ENCODE results near the gene TGM2. TPM values are rescaled to one million over a fixed set of nuclear protein-coding genes. Genes with fewer than 3 reads are reported as not detected.

Gene TGM2
- total RNA-seq, 1 donor from 2014 or later, result 243 TPM

- DNase-seq (ENCODE audit: low spot score), result no peak
Observed at GRCh38 chr20:38144974-38145728, 19.9 kb downstream of the TGM2 start.

- DNase-seq (ENCODE audit: low spot score), result no peak
Observed at GRCh38 chr20:38144598-38144973, 20.5 kb downstream of the TGM2 start.

- DNase-seq (ENCODE audit: low spot score), result peak; percentile 78
Observed at GRCh38 chr20:38143646-38144554, 21.2 kb downstream of the TGM2 start.

- no peak for DNase-seq (ENCODE audit: low spot score)
Observed at GRCh38 chr20:38143238-38143645, 21.8 kb downstream of the TGM2 start.

GRCh38 chr20:38141889-38142494, 23.1 kb downstream of the TGM2 start:
- DNase-seq (ENCODE audit: low spot score), result no peak

- no peak for DNase-seq (ENCODE audit: low spot score)
Observed at GRCh38 chr20:38141204-38141888, 23.7 kb downstream of the TGM2 start.

GRCh38 chr20:38139977-38140753, 24.9 kb downstream of the TGM2 start:
- no peak for DNase-seq (ENCODE audit: low spot score)

GRCh38 chr20:38139156-38139912, 25.7 kb downstream of the TGM2 start:
- no peak for DNase-seq (ENCODE audit: low spot score)

- no peak for DNase-seq (ENCODE audit: low spot score)
Observed at GRCh38 chr20:38138086-38138778, 26.8 kb downstream of the TGM2 start.

GRCh38 chr20:38137441-38138037, 27.5 kb downstream of the TGM2 start:
- no peak for DNase-seq (ENCODE audit: low spot score)

- no peak for DNase-seq (ENCODE audit: low spot score)
Observed at GRCh38 chr20:38136421-38137245, 28.4 kb downstream of the TGM2 start.

GRCh38 chr20:38135651-38136420, 29.2 kb downstream of the TGM2 start:
- DNase-seq (ENCODE audit: low spot score), result no peak

GRCh38 chr20:38135271-38135650, 29.8 kb downstream of the TGM2 start:
- no peak for DNase-seq (ENCODE audit: low spot score)

GRCh38 chr20:38134427-38135270, 30.4 kb downstream of the TGM2 start:
- DNase-seq (ENCODE audit: low spot score), result peak; percentile 57

- no peak for DNase-seq (ENCODE audit: low spot score)
Observed at GRCh38 chr20:38133680-38134426, 31.2 kb downstream of the TGM2 start.
